Loucy (cell line): Measurements from ENCODE around the gene CDPF1.

Source experiments
- H2AFZ ChIP-seq: fragments of 200-600 bp; sonication (generic); 2 replicates; pipeline ENCODE4 v1.6.0; 2016; ENCODE audit warnings: antibody characterized with exemption, mild to moderate bottlenecking, low read length, moderate library complexity
- H3F3A ChIP-seq: fragments of 200-600 bp; 2 replicates; pipeline ENCODE4 v1.6.0; 2016; ENCODE audit warnings: antibody characterized with exemption, low read depth, mild to moderate bottlenecking
- H3K27me3 ChIP-seq: fragments of 200-600 bp; sonication (generic); 2 replicates; pipeline ENCODE4 v1.6.1; 2014; ENCODE audit warnings: low read length, mild to moderate bottlenecking; ENCODE audit not compliant: insufficient read depth, poor library complexity, severe bottlenecking
- H3K36me3 ChIP-seq: fragments of 200-600 bp; sonication (generic); 2 replicates; pipeline ENCODE4 v1.6.1; 2016; ENCODE audit warnings: low read length; ENCODE audit not compliant: insufficient read depth
- H3K4me1 ChIP-seq: fragments of 200-600 bp; sonication (generic); 2 replicates; pipeline ENCODE4 v1.5.1; 2014; ENCODE audit warnings: low read length, mild to moderate bottlenecking; ENCODE audit not compliant: insufficient read depth, poor library complexity, severe bottlenecking
- H3K4me2 ChIP-seq: fragments of 200-600 bp; sonication (generic); 2 replicates; pipeline ENCODE4 v1.6.0; 2014; ENCODE audit warnings: antibody characterized with exemption, low read length, low read depth, mild to moderate bottlenecking; ENCODE audit not compliant: poor library complexity, severe bottlenecking
- H3K4me3 ChIP-seq: fragments of 200-600 bp; sonication (generic); 2 replicates; pipeline ENCODE4 v1.5.1; 2014; ENCODE audit warnings: low read length, mild to moderate bottlenecking, mixed read lengths; ENCODE audit not compliant: poor library complexity, severe bottlenecking
- H3K79me2 ChIP-seq: fragments of 200-600 bp; sonication (generic); 2 replicates; pipeline ENCODE4 v1.6.1; 2014; ENCODE audit warnings: low read length; ENCODE audit not compliant: insufficient read depth
- H3K9ac ChIP-seq: fragments of 200-600 bp; sonication (generic); 2 replicates; pipeline ENCODE4 v1.6.0; 2014; ENCODE audit warnings: mild to moderate bottlenecking, low read depth, low read length, moderate library complexity; ENCODE audit not compliant: poor library complexity, severe bottlenecking
- H3K9me2 ChIP-seq: fragments of 200-600 bp; sonication (generic); replicated peaks from 2 replicates; pipeline ENCODE4 v1.6.1; 2016; ENCODE audit warnings: low read depth, low read length, mixed read lengths
- H3K9me3 ChIP-seq: fragments of 200-600 bp; sonication (generic); 2 replicates; pipeline ENCODE4 v1.6.1; 2014; ENCODE audit warnings: mild to moderate bottlenecking, antibody characterized with exemption, low read length, low read depth; ENCODE audit not compliant: insufficient read depth
- H4K20me1 ChIP-seq: fragments of 200-600 bp; sonication (generic); 2 replicates; pipeline ENCODE4 v1.6.0; 2014; ENCODE audit warnings: antibody characterized with exemption, low read length, mild to moderate bottlenecking; ENCODE audit not compliant: insufficient read depth, poor library complexity, severe bottlenecking
- CTCF ChIP-seq: fragments of 200-600 bp; sonication (generic); conservative IDR thresholded peaks from 2 replicates; pipeline ENCODE4 v1.5.1; 2014; ENCODE audit warnings: mild to moderate bottlenecking, antibody characterized with exemption, low read length
- EZH2phosphoT487 ChIP-seq: fragments of 200-600 bp; IDR thresholded peaks from 2 replicates; pipeline ENCODE4 v1.6.1; 2018; ENCODE audit warnings: antibody characterized with exemption, mild to moderate bottlenecking, moderate library complexity, borderline replicate concordance

The CDPF1 gene

GRCh38 chr22:46233231-46233630 lies 16.9 kb downstream of the CDPF1 start:
- no peaks in the 10 kb centered on the region for H3K9me3 ChIP-seq
- H3K9ac ChIP-seq: peak overlapping the region; percentile 51
- no peaks in the 10 kb centered on the region for H4K20me1 ChIP-seq
- H3K4me3 ChIP-seq: peak overlapping the region; percentile 5
- H3F3A ChIP-seq: no peaks in the 10 kb centered on the region
- peaks cover 55% of the 10 kb centered on the region for H3K4me1 ChIP-seq
- peaks cover 12% of the 10 kb centered on the region; the same call in 1 of the 2 replicates for H3K79me2 ChIP-seq
- no peaks in the 10 kb centered on the region for H3K9me2 ChIP-seq
- peak overlapping the region; percentile 59 for H3K4me2 ChIP-seq
- TF ChIP-seq EZH2phosphoT487 (no peak), CTCF (no peak)
- no peak overlapping the region for H2AFZ ChIP-seq
- H3K27me3 ChIP-seq: no peaks in the 10 kb centered on the region
- peaks cover 23% of the 10 kb centered on the region; the same call in 1 of the 2 replicates for H3K36me3 ChIP-seq

GRCh38 chr22:46230262-46230901 lies 19.7 kb downstream of the CDPF1 start:
- Histone ChIP-seq H3K4me1 (peaks cover 39% of the 10 kb centered on the region), H3K4me3 (no peak overlapping the region), H3K36me3 (peaks cover 18% of the 10 kb centered on the region; the same call in 1 of the 2 replicates), H3K9ac (peak overlapping the region; percentile 27), H3K4me2 (peak overlapping the region; percentile 38), H3K79me2 (peaks cover 7% of the 10 kb centered on the region; the same call in 1 of the 2 replicates), H4K20me1 (no peaks in the 10 kb centered on the region), H3K9me2 (no peaks in the 10 kb centered on the region), H3F3A (no peaks in the 10 kb centered on the region; the same call in 1 of the 2 replicates), H3K27me3 (no peaks in the 10 kb centered on the region), H2AFZ (no peak overlapping the region), H3K9me3 (no peaks in the 10 kb centered on the region)
- TF ChIP-seq CTCF (no peak), EZH2phosphoT487 (no peak)

- Histone ChIP-seq H3K4me1 (peaks cover 32% of the 10 kb centered on the region), H3K9me3 (no peaks in the 10 kb centered on the region), H3F3A (no peaks in the 10 kb centered on the region; the same call in 1 of the 2 replicates), H3K9ac (no peak overlapping the region), H2AFZ (no peak overlapping the region), H3K27me3 (no peaks in the 10 kb centered on the region), H3K4me2 (no peak overlapping the region), H4K20me1 (no peaks in the 10 kb centered on the region), H3K36me3 (peaks cover 16% of the 10 kb centered on the region; the same call in 1 of the 2 replicates), H3K4me3 (no peak overlapping the region), H3K9me2 (no peaks in the 10 kb centered on the region), H3K79me2 (peaks cover 1% of the 10 kb centered on the region; the same call in 1 of the 2 replicates)
- TF ChIP-seq EZH2phosphoT487 (no peak), CTCF (no peak)
Measured at GRCh38 chr22:46229701-46230100, 20.4 kb downstream of the CDPF1 start.
